OCI-LY7 (cell line): ENCODE results near the gene CPSF6. TPM values are rescaled to one million over a fixed set of nuclear protein-coding genes. Genes with fewer than 3 reads are reported as not detected.

Experiments
- BruUV-seq: library from RNA; stranded (reverse); fragments of 400-500 nt; replicated peaks from 2 replicates; lab custom pipeline; 2021; lab: Mats Ljungman, UMichigan
- CTCF ChIA-PET: fragments of 300-600 bp; sonication (Branson Sonifier 250); formaldehyde crosslinking; loops from one replicate; lab custom pipeline; 2022; ENCODE audit warnings: antibody characterized with exemption; ENCODE audit not compliant: unreplicated experiment; lab: Charles Lee
- POLR2A ChIA-PET: fragments of 300-600 bp; sonication (Branson Sonifier 250); formaldehyde crosslinking; loops from one replicate; lab custom pipeline; 2022; ENCODE audit warnings: antibody characterized with exemption; lab: Charles Lee
- DNase-seq: peaks from one replicate; pipeline ENCODE4 v3.0.0-alpha.2; 2015; ENCODE audit warnings: low spot score
- H2AFZ ChIP-seq: fragments of 200-600 bp; sonication (generic), shearing (Covaris generic); 2 replicates; pipeline ENCODE4 v1.6.1; 2014; ENCODE audit warnings: mild to moderate bottlenecking, antibody characterized with exemption, low read length, moderate library complexity
- H3K27ac ChIP-seq: fragments of 200-600 bp; sonication (generic); 2 replicates; pipeline ENCODE4 v1.5.1; 2014; ENCODE audit warnings: mixed run types, low read depth, mild to moderate bottlenecking, moderate library complexity, low read length, inconsistent platforms; ENCODE audit not compliant: poor library complexity, severe bottlenecking
- H3K36me3 ChIP-seq: fragments of 200-600 bp; sonication (generic); 2 replicates; pipeline ENCODE4 v1.6.1; 2014; ENCODE audit warnings: mild to moderate bottlenecking, antibody characterized with exemption, low read length, moderate library complexity, mixed read lengths; ENCODE audit not compliant: insufficient read depth
- H3K4me1 ChIP-seq: fragments of 200-600 bp; sonication (generic); 2 replicates; pipeline ENCODE4 v1.5.1; 2014; ENCODE audit warnings: mild to moderate bottlenecking, low read length; ENCODE audit not compliant: insufficient read depth, poor library complexity, severe bottlenecking
- H3K4me2 ChIP-seq: fragments of 200-600 bp; sonication (generic); 2 replicates; pipeline ENCODE4 v1.6.1; 2014; ENCODE audit warnings: mild to moderate bottlenecking, low read length
- H3K4me3 ChIP-seq: fragments of 200-600 bp; sonication (generic); 2 replicates; pipeline ENCODE4 v1.5.1; 2014; ENCODE audit warnings: mild to moderate bottlenecking, low read depth, low read length; ENCODE audit not compliant: poor library complexity, severe bottlenecking
- H3K79me2 ChIP-seq: fragments of 200-600 bp; sonication (generic); 2 replicates; pipeline ENCODE4 v1.6.1; 2016; ENCODE audit warnings: low read depth, mild to moderate bottlenecking, low read length, moderate library complexity, mixed read lengths; ENCODE audit not compliant: insufficient read depth
- H3K9me2 ChIP-seq: fragments of 200-600 bp; sonication (generic); 2 replicates; pipeline ENCODE4 v1.6.1; 2016; ENCODE audit warnings: mild to moderate bottlenecking, low read length, mixed read lengths; ENCODE audit not compliant: insufficient read depth
- H3K9me3 ChIP-seq: fragments of 200-600 bp; sonication (generic); 2 replicates; pipeline ENCODE4 v1.6.1; 2014; ENCODE audit warnings: mild to moderate bottlenecking, mixed run types, low read length, mixed read lengths
- H4K20me1 ChIP-seq: fragments of 200-600 bp; sonication (generic); 2 replicates; pipeline ENCODE4 v1.6.1; 2014; ENCODE audit warnings: mild to moderate bottlenecking, antibody characterized with exemption, low read length, moderate library complexity, mixed read lengths; ENCODE audit not compliant: insufficient read depth
- CTCF ChIP-seq: fragments of 200-600 bp; sonication (generic); conservative IDR thresholded peaks from 2 replicates; pipeline ENCODE4 v1.5.1; 2014; ENCODE audit warnings: mild to moderate bottlenecking, antibody characterized with exemption, low read length, moderate library complexity, mixed read lengths
- EZH2phosphoT487 ChIP-seq: fragments of 200-600 bp; sonication (generic); IDR thresholded peaks from 2 replicates; pipeline ENCODE4 v1.6.1; 2018; ENCODE audit warnings: low read depth, borderline replicate concordance, mild to moderate bottlenecking, mixed run types, antibody characterized with exemption, low read length, moderate library complexity, mixed read lengths
- intact Hi-C: fragments of 100-400 bp; cut with micrococcal nuclease; formaldehyde crosslinking; loops from one replicate; pipeline ENCODE4 v1.10.0; 2022; ENCODE audit not compliant: unreplicated experiment
- total RNA-seq, 2 experiments: library from RNA; depleted of rRNA in 1 of 2; stranded (reverse); fragments of >200 nt in 1 of 2; shearing (Covaris generic) in 1 of 2; gene quantifications; 2 replicates each; pipeline ENCODE4 v1.2.3, GENCODE V29; 2014 to 2022

CPSF6 gene
- total RNA-seq, 2 experiments from 2014 or later, result 90.4 to 163 TPM

GRCh38 chr12:69287556-69287955 is 48.2 kb downstream of the CPSF6 start:
- ChIA-PET CTCF (no interaction called here), POLR2A (interaction anchor here (0.6 kb wide), 1 partner anchor 353 kb away, joined by 4 read pairs; no protein-coding TSS in a partner anchor)
- no peaks in the 10 kb centered on the region for H4K20me1 ChIP-seq
- H3K9me3 ChIP-seq, result no peaks in the 10 kb centered on the region
- DNase-seq, result no peak
- H2AFZ ChIP-seq, result no peak overlapping the region
- no peaks in the 10 kb centered on the region for H3K4me1 ChIP-seq
- H3K4me3 ChIP-seq, result no peak overlapping the region
- H3K9me2 ChIP-seq, result no peaks in the 10 kb centered on the region
- TF ChIP-seq CTCF (no peak), EZH2phosphoT487 (no peak)
- no peaks in the 10 kb centered on the region for H3K36me3 ChIP-seq
- no peak overlapping the region for H3K4me2 ChIP-seq
- intact Hi-C loops, result no loop called here
- no peak overlapping the region for H3K27ac ChIP-seq
- H3K79me2 ChIP-seq, result no peaks in the 10 kb centered on the region
- no TSS peak for BruUV-seq

GRCh38 chr12:69290545-69291277 is 51.3 kb downstream of the CPSF6 start:
- no TSS peak for BruUV-seq
- ChIA-PET POLR2A (interaction anchor here (0.6 kb wide), 3 partner anchors 17 to 267 kb away, joined by 3 read pairs; no protein-coding TSS in a partner anchor), CTCF (interaction anchor here (0.6 kb wide), 2 partner anchors 93 to 280 kb away, joined by 3 read pairs; no protein-coding TSS in a partner anchor)
- Histone ChIP-seq H4K20me1 (no peaks in the 10 kb centered on the region), H3K4me3 (no peak overlapping the region), H3K9me2 (no peaks in the 10 kb centered on the region), H2AFZ (no peak overlapping the region), H3K79me2 (no peaks in the 10 kb centered on the region), H3K4me1 (no peaks in the 10 kb centered on the region), H3K27ac (no peak overlapping the region), H3K36me3 (no peaks in the 10 kb centered on the region), H3K4me2 (no peak overlapping the region), H3K9me3 (no peaks in the 10 kb centered on the region)
- TF ChIP-seq EZH2phosphoT487 (no peak), CTCF (peak; percentile 99)
- intact Hi-C loops, result loop anchor here (1.0 to 2.0 kb wide), 5 partner anchors 38 to 349 kb away; no protein-coding TSS in a partner anchor
- peak; percentile 87 for DNase-seq

- no peak overlapping the region for H3K4me2 ChIP-seq
- POLR2A ChIA-PET, result interaction anchor here (0.6 kb wide), 3 partner anchors 17 to 266 kb away, joined by 3 read pairs; no protein-coding TSS in a partner anchor
These were observed 51.9 kb downstream of the CPSF6 start for GRCh38 chr12:69291278-69291593.

More at GRCh38 chr12:69291278-69291593, 51.9 kb downstream of the CPSF6 start:
- H3K27ac ChIP-seq, result no peak overlapping the region
- no peaks in the 10 kb centered on the region for H3K9me3 ChIP-seq
- DNase-seq, result no peak
- H3K4me1 ChIP-seq, result no peaks in the 10 kb centered on the region
- no peak overlapping the region for H3K4me3 ChIP-seq
- H3K9me2 ChIP-seq, result no peaks in the 10 kb centered on the region
- BruUV-seq, result no TSS peak
- no peaks in the 10 kb centered on the region for H3K79me2 ChIP-seq
- no peak overlapping the region for H2AFZ ChIP-seq
- no peaks in the 10 kb centered on the region for H3K36me3 ChIP-seq
- CTCF ChIA-PET, result interaction anchor here (0.6 kb wide), 1 partner anchor 92 kb away, joined by 3 read pairs; no protein-coding TSS in a partner anchor
- TF ChIP-seq EZH2phosphoT487, result no peak
- peak; percentile 25; the same call in 1 of the 2 replicates for TF ChIP-seq CTCF
- no peaks in the 10 kb centered on the region for H4K20me1 ChIP-seq
- intact Hi-C loops, result loop anchor here (1.0 to 2.0 kb wide), 5 partner anchors 38 to 348 kb away; no protein-coding TSS in a partner anchor
